IMR-90 (cell line): ENCODE data around the gene WNT6. TPM values are rescaled to one million over a fixed set of nuclear protein-coding genes. Genes with fewer than 3 reads are reported as not detected.

Source experiments
- ATAC-seq: fragments of 200-7000 bp; cut with Tn5 transposase; 2 replicates; pipeline ENCODE4 v1.9.1; 2020; ENCODE audit warnings: low read depth, mild to moderate bottlenecking, moderate library complexity
- BruUV-seq: library from RNA; stranded (reverse); fragments of 400-500 nt; replicated peaks from 2 replicates; lab custom pipeline; 2021; lab: Mats Ljungman, UMichigan
- CTCF ChIA-PET: fragments of 300-600 bp; formaldehyde crosslinking; extraction: SDS; loops from one replicate; lab custom pipeline; 2021; ENCODE audit warnings: antibody characterized with exemption; lab: Yijun Ruan, JAX
- POLR2A ChIA-PET: fragments of 300-600 bp; sonication (Branson Sonifier 250); formaldehyde crosslinking; loops from one replicate; lab custom pipeline; 2022; ENCODE audit warnings: antibody characterized with exemption; ENCODE audit not compliant: unreplicated experiment; lab: Charles Lee
- DNase-seq: peaks from one replicate; pipeline ENCODE4 v3.0.0; 2013
- H2AFZ ChIP-seq: replicated peaks from 2 replicates; pipeline ENCODE3; 2013; ENCODE audit warnings: low read length, mild to moderate bottlenecking; ENCODE audit not compliant: poor library complexity
- H2AK5ac ChIP-seq: 2 replicates; pipeline ENCODE4 v1.6.1; 2013; ENCODE audit warnings: low read depth, low read length, inconsistent platforms
- H2AK9ac ChIP-seq: replicated peaks from 2 replicates; pipeline ENCODE3; 2013; ENCODE audit warnings: mild to moderate bottlenecking, low read depth, low read length, moderate library complexity; ENCODE audit not compliant: poor library complexity
- H2BK120ac ChIP-seq: 2 replicates; pipeline ENCODE4 v1.6.1; 2013; ENCODE audit warnings: low read depth, low read length, inconsistent platforms
- H2BK15ac ChIP-seq: 3 replicates; pipeline ENCODE4 v1.6.1; 2013; ENCODE audit warnings: low read depth, low read length, inconsistent platforms
- H2BK20ac ChIP-seq: 2 replicates; pipeline ENCODE4 v1.6.1; 2013; ENCODE audit warnings: low read depth, mild to moderate bottlenecking, inconsistent platforms, low read length, moderate library complexity
- H2BK5ac ChIP-seq: 2 replicates; pipeline ENCODE4 v1.6.1; 2013; ENCODE audit warnings: mild to moderate bottlenecking, low read depth, low read length, inconsistent platforms; ENCODE audit not compliant: poor library complexity, severe bottlenecking
- H3K14ac ChIP-seq: replicated peaks from 2 replicates; pipeline ENCODE4 v1.6.1; 2013; ENCODE audit warnings: low read depth, low read length, inconsistent platforms
- H3K18ac ChIP-seq: 2 replicates; pipeline ENCODE4 v1.6.1; 2013; ENCODE audit warnings: low read depth, low read length, control low read depth
- H3K23ac ChIP-seq: 2 replicates; pipeline ENCODE4 v1.6.1; 2013; ENCODE audit warnings: low read depth, low read length, inconsistent platforms
- H3K27ac ChIP-seq: 2 replicates; pipeline ENCODE4 v1.5.1; 2013; ENCODE audit warnings: mild to moderate bottlenecking, control low read depth, low read length; ENCODE audit not compliant: insufficient read depth
- H3K27me3 ChIP-seq: 2 replicates; pipeline ENCODE4 v1.6.1; 2013; ENCODE audit warnings: low read length; ENCODE audit not compliant: control insufficient read depth, insufficient read depth
- H3K36me3 ChIP-seq: 2 replicates; pipeline ENCODE4 v1.6.1; 2013; ENCODE audit warnings: low read length, mixed read lengths; ENCODE audit not compliant: control insufficient read depth, insufficient read depth
- H3K4ac ChIP-seq: 2 replicates; pipeline ENCODE4 v1.6.1; 2013; ENCODE audit warnings: low read depth, low read length, inconsistent platforms
- H3K4me1 ChIP-seq: 2 replicates; pipeline ENCODE4 v1.6.1; 2013; ENCODE audit warnings: low read length, mixed read lengths; ENCODE audit not compliant: control insufficient read depth, insufficient read depth
- H3K4me2 ChIP-seq: 2 replicates; pipeline ENCODE4 v1.6.1; 2013; ENCODE audit warnings: low read depth, mild to moderate bottlenecking, control low read depth, low read length, moderate library complexity
- H3K4me3 ChIP-seq: 2 replicates; pipeline ENCODE4 v1.5.1; 2013; ENCODE audit warnings: low read depth, mild to moderate bottlenecking, control low read depth, low read length, moderate library complexity; ENCODE audit not compliant: insufficient read depth
- H3K56ac ChIP-seq: 2 replicates; pipeline ENCODE4 v1.6.1; 2013; ENCODE audit warnings: low read length, inconsistent platforms; ENCODE audit not compliant: insufficient read depth; ENCODE audit errors: extremely low read depth
- H3K79me1 ChIP-seq, 2 experiments: 2 replicates each; pipeline ENCODE4 v1.6.1; 2013; ENCODE audit warnings: low read length in 2 of 2, inconsistent platforms in 1 of 2, low read depth in 1 of 2
- H3K9ac ChIP-seq: 2 replicates; pipeline ENCODE4 v1.6.1; 2013; ENCODE audit warnings: low read depth, low read length, control low read depth
- H3K9me1 ChIP-seq: 2 replicates; pipeline ENCODE4 v1.6.1; 2013; ENCODE audit warnings: low read length, inconsistent platforms; ENCODE audit not compliant: insufficient read depth
- H3K9me3 ChIP-seq: 2 replicates; pipeline ENCODE4 v1.6.1; 2013; ENCODE audit warnings: low read length; ENCODE audit not compliant: control insufficient read depth, insufficient read depth
- H4K20me1 ChIP-seq: 2 replicates; pipeline ENCODE4 v1.6.1; 2013; ENCODE audit warnings: low read length, inconsistent platforms; ENCODE audit not compliant: insufficient read depth
- H4K5ac ChIP-seq: 2 replicates; pipeline ENCODE4 v1.6.1; 2013; ENCODE audit warnings: mild to moderate bottlenecking, low read depth, low read length, control low read depth
- H4K8ac ChIP-seq, 2 experiments: 2 replicates each; pipeline ENCODE4 v1.6.1; 2013; ENCODE audit warnings: low read depth in 2 of 2, low read length in 2 of 2, control low read depth in 1 of 2, inconsistent platforms in 1 of 2
- H4K91ac ChIP-seq: 2 replicates; pipeline ENCODE4 v1.6.1; 2013; ENCODE audit warnings: low read depth, low read length, inconsistent platforms; ENCODE audit not compliant: insufficient read depth
- CEBPB ChIP-seq: IDR thresholded peaks from 2 replicates; pipeline ENCODE4 v1.6.1; 2012; ENCODE audit warnings: low read depth, low read length, improper control_type of control experiment
- MAFK ChIP-seq: IDR thresholded peaks from 2 replicates; pipeline ENCODE4 v1.6.1; 2012; ENCODE audit warnings: low read depth, low read length, improper control_type of control experiment
- MAZ ChIP-seq: IDR thresholded peaks from 2 replicates; pipeline ENCODE4 v1.6.1; 2012; ENCODE audit warnings: low read depth, mild to moderate bottlenecking, low read length, improper control_type of control experiment, moderate library complexity, borderline replicate concordance
- POLR2A ChIP-seq: IDR thresholded peaks from 2 replicates; pipeline ENCODE4 v1.6.1; 2012; ENCODE audit warnings: mild to moderate bottlenecking, low read depth, low read length
- SMC3 ChIP-seq: fragments of 150-350 bp; IDR thresholded peaks from 2 replicates; pipeline ENCODE4 v1.6.1; 2016; ENCODE audit warnings: low read depth, mild to moderate bottlenecking, antibody characterized with exemption, low read length, moderate library complexity
- WGBS, 2 experiments: methylation state at CpG; one replicate each; pipeline versions ENCODE4 v1.1.5 to v1.1.7; 2013; ENCODE audit warnings: missing lambda C conversion rate in 2 of 2; ENCODE audit not compliant: insufficient read length in 1 of 2; ENCODE audit errors: extremely low coverage in 2 of 2; 5-methylcytosine and 5-hydroxymethylcytosine counted together
- dilution Hi-C: fragments of 300-500 bp; cut with HindIII; formaldehyde crosslinking; loops from one replicate; pipeline ENCODE4 v1.14.3; 2018; ENCODE audit warnings: low sequenced_read_pairs; ENCODE audit not compliant: unreplicated experiment
- in situ Hi-C: fragments of 300-500 bp; cut with MboI; formaldehyde crosslinking; loops from 3 replicates; pipeline ENCODE4 v1.14.3; 2019; ENCODE audit warnings: low sequenced_read_pairs, inconsistent platforms, mixed read lengths
- intact Hi-C: fragments of 100-400 bp; cut with micrococcal nuclease; formaldehyde crosslinking; loops from 2 replicates; pipeline ENCODE4 v1.10.0; 2022
- polyA plus RNA-seq, 3 experiments: library from polyadenylated mRNA; depleted of rRNA; stranded (reverse); fragments of >200 nt; gene quantifications; 2 replicates each; pipeline ENCODE4 v1.2.3, GENCODE V29; 2012; ENCODE audit warnings: low replicate concordance in 1 of 3
- total RNA-seq: library from RNA; depleted of rRNA; stranded (reverse); fragments of >200 nt; gene quantifications from 2 replicates; pipeline ENCODE4 v1.2.3, GENCODE V29; 2012

The WNT6 gene
- total and polyA plus RNA-seq, 2 of the 4 experiments (the other 2 are of a cell fraction), result not detected

GRCh38 chr2:218870984-218871344 lies 11.4 kb downstream of the WNT6 start:
- CTCF ChIA-PET, result no interaction called here
- TF ChIP-seq MAZ (no peak), SMC3 (no peak), CEBPB (no peak), POLR2A (no peak), MAFK (no peak)
- in situ Hi-C loops, result no loop called here

More at GRCh38 chr2:218870984-218871344, 11.4 kb downstream of the WNT6 start:
- Histone ChIP-seq H3K4ac (no peak overlapping the region), H2AK5ac (no peak overlapping the region), H3K79me1 (no peaks in the 10 kb centered on the region), H4K91ac (no peak overlapping the region), H3K4me2 (no peak overlapping the region), H3K4me1 (no peaks in the 10 kb centered on the region), H2BK5ac (no peak overlapping the region), H3K14ac (no peak overlapping the region), H3K9me1 (no peaks in the 10 kb centered on the region), H3K36me3 (no peaks in the 10 kb centered on the region), H3K9me3 (peaks cover 2% of the 10 kb centered on the region), H3K27ac (no peak overlapping the region), H4K8ac (no peak overlapping the region), H3K56ac (no peak overlapping the region), H2AFZ (no peak overlapping the region), H3K18ac (no peak overlapping the region), H2BK120ac (no peak overlapping the region), H3K4me3 (no peak overlapping the region), H4K5ac (no peak overlapping the region), H3K9ac (no peak overlapping the region), H2BK20ac (no peak overlapping the region), H2AK9ac (no peak overlapping the region), H3K27me3 (peaks cover 92% of the 10 kb centered on the region), H2BK15ac (no peak overlapping the region), H4K20me1 (no peaks in the 10 kb centered on the region), H3K23ac (peak overlapping the region; percentile 33; the same call in 1 of the 2 replicates)
- ATAC-seq (no peak), DNase-seq (no peak)
- WGBS, 2 experiments, result 5% methylated on average over 10 of the region's 18 CpGs; no CpG with 5 or more reads in 1 of the 2 experiments
- intact Hi-C loops, result no loop called here
- POLR2A ChIA-PET, result no interaction called here
- BruUV-seq, result no TSS peak
- dilution Hi-C loops, result no loop called here
